ENCODE data around the gene SLC9A3. TPM values are rescaled to one million over a fixed set of nuclear protein-coding genes. Genes with fewer than 3 reads are reported as not detected.

Gene SLC9A3
- total and polyA plus RNA-seq, 2 of the 13 experiments (the other 11 are each of a cell fraction or from before 2014, with no cell fraction given): 1.5 to 1.8 TPM

DNA sequence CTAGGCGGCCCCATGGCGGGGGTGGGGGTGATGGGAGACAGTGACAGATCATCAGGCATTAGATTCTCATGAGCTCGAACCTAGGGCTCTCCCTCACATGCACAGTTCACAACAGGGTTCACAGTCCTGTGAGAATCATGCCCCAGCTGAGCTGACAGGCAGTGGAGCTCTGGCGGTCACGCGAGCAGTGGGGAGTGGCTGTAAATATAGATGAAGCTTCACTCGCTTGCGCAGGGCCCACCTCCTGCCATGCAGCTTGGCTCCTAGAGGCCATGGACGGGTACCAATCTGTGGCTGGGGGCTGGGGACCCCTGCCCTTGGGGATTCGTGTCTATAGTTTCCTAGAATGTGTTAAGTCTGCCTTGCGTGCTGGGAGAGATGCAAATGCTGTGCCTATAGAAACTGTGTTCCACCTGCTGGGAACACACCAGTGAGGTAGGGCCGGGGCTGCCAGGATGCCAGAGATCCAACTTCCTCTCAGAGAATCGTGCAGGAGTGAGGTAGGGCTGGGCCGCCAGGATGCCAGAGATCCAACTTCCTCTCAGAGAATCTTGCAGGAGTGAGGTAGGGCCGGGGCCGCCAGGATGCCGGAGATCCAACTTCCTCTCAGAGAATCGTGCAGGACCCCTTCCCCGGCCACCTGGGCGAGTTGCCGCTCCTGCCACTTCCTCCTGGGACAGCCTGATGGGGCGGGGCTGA is 95.3 kb downstream of the SLC9A3 start:
- ATAC-seq (no peak), FAIRE-seq (no peak)
- no TSS peak for BruUV-seq (replicated peaks)

DNA sequence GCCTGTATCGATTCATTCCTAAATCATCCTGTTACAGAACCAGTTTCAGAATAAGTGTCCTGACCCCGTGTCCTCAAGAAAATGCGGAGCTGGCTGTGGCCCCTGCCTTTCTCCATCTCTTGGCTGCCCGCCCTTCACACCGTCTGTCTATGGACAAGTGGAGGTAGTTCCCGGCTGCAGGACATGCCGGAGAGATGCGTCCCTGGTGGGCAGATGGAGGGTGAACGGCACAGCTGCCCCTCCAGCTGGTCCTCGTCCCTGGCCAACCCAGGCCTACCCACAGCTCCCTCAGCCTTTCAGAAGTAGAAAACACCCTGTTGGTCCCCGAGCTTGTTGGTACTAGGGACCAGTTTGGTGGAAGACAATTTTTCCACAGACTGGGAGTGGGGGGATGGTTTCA is 96.0 kb downstream of the SLC9A3 start:
- Histone ChIP-seq H2AFZ (ENCODE audit: low read length) (no peak overlapping the region), H3K9ac (ENCODE audit: insufficient read depth, low read depth, low read length) (no peak overlapping the region), H3K27me3 (ENCODE audit: control insufficient read depth in 1 of 2, insufficient read depth in 2 of 2, low read length in 2 of 2) (no peaks in the 10 kb centered on the region), H3K79me2 (ENCODE audit: insufficient read depth, low read length) (no peaks in the 10 kb centered on the region), H3K4me2 (ENCODE audit: low read depth, low read length) (no peak overlapping the region), H3K9me3 (ENCODE audit: low read length) (no peaks in the 10 kb centered on the region), H3K4me3 (replicated peaks in 1 of 3; ENCODE audit: insufficient read depth in 1 of 3, low read depth in 2 of 3, low read length in 3 of 3) (no peak overlapping the region), H3K4me1 (ENCODE audit: insufficient read depth, low read length) (peaks cover 10% of the 10 kb centered on the region), H4K20me1 (ENCODE audit: insufficient read depth, low read length) (no peaks in the 10 kb centered on the region), H3K36me3 (replicated peaks in 1 of 2; ENCODE audit: control insufficient read depth in 1 of 2, insufficient read depth in 2 of 2, low read length in 2 of 2) (no peaks in the 10 kb centered on the region), H3K27ac (ENCODE audit: extremely low read length, insufficient read depth, low read length) (no peak overlapping the region)
- ChIA-PET CTCF (ENCODE audit: low intra/inter-chr PET ratio, low total read pairs) (no interaction called here), POLR2A (no interaction called here)
- DNase-seq (ENCODE audit: low spot score) (no peak), FAIRE-seq (no peak), ATAC-seq (no peak)
- 74% methylated on average over 11 of the region's 11 CpGs for WGBS (ENCODE audit: low lambda C conversion rate)
- in situ Hi-C loops (cut with HindIII; ENCODE audit: extremely low pct_ligation_motif_present, low pct_unique_long_range_greater_than_20kb): no loop called here
- intact Hi-C loops (cut with micrococcal nuclease; ENCODE audit: unreplicated experiment): no loop called here
- TF ChIP-seq NR1H2 (CRISPR knock-in tag; IDR thresholded peaks at IDR 0.05; ENCODE audit: borderline replicate concordance, low read depth) (no peak), ZNF292 (CRISPR knock-in tag; IDR thresholded peaks at IDR 0.05; ENCODE audit: borderline replicate concordance, low read depth) (no peak), SPEN (CRISPR knock-in tag; IDR thresholded peaks at IDR 0.05; ENCODE audit: low read depth) (no peak), YEATS2 (CRISPR knock-in tag; IDR thresholded peaks at IDR 0.05; ENCODE audit: borderline replicate concordance) (no peak)
- no TSS peak for BruUV-seq (replicated peaks)

More for the DNA sequence above, 95.3 kb downstream of the SLC9A3 start:
- H3K9ac ChIP-seq (ENCODE audit: insufficient read depth, low read depth, low read length): no peak overlapping the region
- H3K4me1 ChIP-seq (ENCODE audit: insufficient read depth, low read length): peaks cover 10% of the 10 kb centered on the region
- no peaks in the 10 kb centered on the region for H3K9me3 ChIP-seq (ENCODE audit: low read length)
- no peaks in the 10 kb centered on the region for H3K79me2 ChIP-seq (ENCODE audit: insufficient read depth, low read length)
- intact Hi-C loops (cut with micrococcal nuclease; ENCODE audit: unreplicated experiment) (no loop called here), in situ Hi-C loops (cut with HindIII; ENCODE audit: extremely low pct_ligation_motif_present, low pct_unique_long_range_greater_than_20kb) (no loop called here)
- DNase-seq (ENCODE audit: low spot score): no peak
- 79% methylated on average over 12 of the region's 22 CpGs for WGBS (ENCODE audit: low lambda C conversion rate)
- H3K4me2 ChIP-seq (ENCODE audit: low read depth, low read length): no peak overlapping the region
- H3K36me3 ChIP-seq (replicated peaks in 1 of 2; ENCODE audit: control insufficient read depth in 1 of 2, insufficient read depth in 2 of 2, low read length in 2 of 2): no peaks in the 10 kb centered on the region
- ChIA-PET POLR2A (no interaction called here), CTCF (ENCODE audit: low intra/inter-chr PET ratio, low total read pairs) (no interaction called here)
- H3K27me3 ChIP-seq (ENCODE audit: control insufficient read depth in 1 of 2, insufficient read depth in 2 of 2, low read length in 2 of 2): no peaks in the 10 kb centered on the region
- no peak overlapping the region for H3K4me3 ChIP-seq (replicated peaks in 1 of 3; ENCODE audit: insufficient read depth in 1 of 3, low read depth in 2 of 3, low read length in 3 of 3)
- no peak overlapping the region for H3K27ac ChIP-seq (ENCODE audit: extremely low read length, insufficient read depth, low read length)
- no peak for TF ChIP-seq MIER3 (CRISPR knock-in tag; IDR thresholded peaks at IDR 0.05; ENCODE audit: borderline replicate concordance)
- no peak overlapping the region for H2AFZ ChIP-seq (ENCODE audit: low read length)
- H4K20me1 ChIP-seq (ENCODE audit: insufficient read depth, low read length): no peaks in the 10 kb centered on the region

Measured in HepG2 (cell line).